OCI-LY3 (cell line): ENCODE results near the gene ZNF862.

Source experiments
- EZH2phosphoT487 ChIP-seq: fragments of 200-600 bp; shearing (Covaris generic); IDR thresholded peaks from 2 replicates; pipeline ENCODE4 v1.6.1; 2018; ENCODE audit warnings: antibody characterized with exemption, mixed run types, low read depth
- TF ChIP-seq, protein P1 (sequence below): fragments of 200-600, 300-600 bp; sonication (generic); IDR thresholded peaks from 2 replicates; pipeline ENCODE4 v1.5.1; 2014; ENCODE audit warnings: antibody characterized with exemption, low read length, low read depth

DNA sequence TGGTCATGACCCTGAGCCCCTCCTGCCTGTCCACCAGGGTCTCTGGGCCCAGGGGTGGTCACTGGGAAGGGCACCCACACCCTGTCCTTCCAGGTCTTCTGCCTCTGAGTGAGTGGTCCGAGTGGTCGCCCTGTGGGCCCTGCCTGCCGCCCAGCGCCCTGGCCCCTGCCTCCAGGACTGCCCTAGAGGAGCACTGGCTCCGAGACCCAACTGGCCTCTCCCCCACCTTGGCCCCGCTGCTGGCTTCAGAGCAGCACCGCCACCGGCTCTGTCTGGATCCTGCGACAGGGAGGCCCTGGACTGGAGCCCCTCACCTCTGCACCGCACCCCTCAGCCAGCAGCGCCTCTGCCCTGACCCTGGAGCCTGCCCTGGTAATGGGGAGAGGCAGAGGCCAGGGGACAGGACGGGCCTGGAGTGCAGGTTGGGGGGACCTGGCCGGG lies 13.9 kb upstream of the ZNF862 start:
- TF ChIP-seq, protein P1, sequence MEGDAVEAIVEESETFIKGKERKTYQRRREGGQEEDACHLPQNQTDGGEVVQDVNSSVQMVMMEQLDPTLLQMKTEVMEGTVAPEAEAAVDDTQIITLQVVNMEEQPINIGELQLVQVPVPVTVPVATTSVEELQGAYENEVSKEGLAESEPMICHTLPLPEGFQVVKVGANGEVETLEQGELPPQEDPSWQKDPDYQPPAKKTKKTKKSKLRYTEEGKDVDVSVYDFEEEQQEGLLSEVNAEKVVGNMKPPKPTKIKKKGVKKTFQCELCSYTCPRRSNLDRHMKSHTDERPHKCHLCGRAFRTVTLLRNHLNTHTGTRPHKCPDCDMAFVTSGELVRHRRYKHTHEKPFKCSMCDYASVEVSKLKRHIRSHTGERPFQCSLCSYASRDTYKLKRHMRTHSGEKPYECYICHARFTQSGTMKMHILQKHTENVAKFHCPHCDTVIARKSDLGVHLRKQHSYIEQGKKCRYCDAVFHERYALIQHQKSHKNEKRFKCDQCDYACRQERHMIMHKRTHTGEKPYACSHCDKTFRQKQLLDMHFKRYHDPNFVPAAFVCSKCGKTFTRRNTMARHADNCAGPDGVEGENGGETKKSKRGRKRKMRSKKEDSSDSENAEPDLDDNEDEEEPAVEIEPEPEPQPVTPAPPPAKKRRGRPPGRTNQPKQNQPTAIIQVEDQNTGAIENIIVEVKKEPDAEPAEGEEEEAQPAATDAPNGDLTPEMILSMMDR = no peak
- no peak for TF ChIP-seq EZH2phosphoT487
